HepG2 (cell line): Measurements from ENCODE around the gene COQ6. TPM values are rescaled to one million over a fixed set of nuclear protein-coding genes. Genes with fewer than 3 reads are reported as not detected.

Experiments
- ATF4 ChIP-seq, 2 experiments: fragments of 450-650 bp in 1 of 2; sonication (generic) in 1 of 2; formaldehyde crosslinking; IDR thresholded peaks; 2 replicates each; pipeline versions ENCODE4 v1.5.0 to v1.8.0; 2020 to 2022; ENCODE audit warnings: mild to moderate bottlenecking in 1 of 2, missing genetic modification reagents in 1 of 2
- HMGA1 ChIP-seq: sonication (generic); formaldehyde crosslinking; conservative IDR thresholded peaks from 2 replicates; pipeline ENCODE4 v1.4.0; 2020; ENCODE audit warnings: missing genetic modification reagents
- HNRNPL ChIP-seq: fragments of 200-400 bp; formaldehyde crosslinking; IDR thresholded peaks from 2 replicates; pipeline ENCODE4 v1.6.1; 2017; ENCODE audit warnings: mild to moderate bottlenecking, low read depth, low read length
- MLLT10 ChIP-seq: sonication (generic); formaldehyde crosslinking; IDR thresholded peaks from 2 replicates; pipeline ENCODE4 v1.4.0; 2020; ENCODE audit warnings: missing genetic modification reagents
- MTA1 ChIP-seq: sonication (generic); formaldehyde crosslinking; IDR thresholded peaks from 2 replicates; pipeline ENCODE4 v1.4.0; 2020; ENCODE audit warnings: missing genetic modification reagents, mild to moderate bottlenecking, borderline replicate concordance
- SAP130 ChIP-seq: IDR thresholded peaks from 2 replicates; pipeline ENCODE4 v1.6.1; 2016; ENCODE audit warnings: low read depth
- STAT5B ChIP-seq: sonication (generic); formaldehyde crosslinking; IDR thresholded peaks from 2 replicates; pipeline ENCODE4 v1.4.0; 2020; ENCODE audit warnings: missing genetic modification reagents
- TRAFD1 ChIP-seq: sonication (generic); formaldehyde crosslinking; IDR thresholded peaks from 2 replicates; pipeline ENCODE4 v1.5.1; 2020; ENCODE audit warnings: missing genetic modification reagents, mild to moderate bottlenecking, borderline replicate concordance
- UBTF ChIP-seq: sonication (generic); formaldehyde crosslinking; IDR thresholded peaks from 2 replicates; pipeline ENCODE4 v1.4.0; 2020; ENCODE audit warnings: mild to moderate bottlenecking, missing genetic modification reagents
- ZFAT ChIP-seq: sonication (generic); formaldehyde crosslinking; conservative IDR thresholded peaks from 2 replicates; pipeline ENCODE4 v1.8.1; 2023; ENCODE audit warnings: missing genetic modification reagents, inconsistent platforms
- ZNF232 ChIP-seq: sonication (generic); formaldehyde crosslinking; IDR thresholded peaks from 2 replicates; pipeline ENCODE4 v1.4.0; 2020; ENCODE audit warnings: missing genetic modification reagents, borderline replicate concordance
- ZNF468 ChIP-seq: sonication (generic); formaldehyde crosslinking; IDR thresholded peaks from 2 replicates; pipeline ENCODE4 v1.8.0; 2022; ENCODE audit warnings: mild to moderate bottlenecking, moderate library complexity, missing genetic modification reagents
- ZNF614 ChIP-seq: IDR thresholded peaks from 2 replicates; pipeline ENCODE4 v1.6.1; 2018; ENCODE audit warnings: missing biosample characterization, missing genetic modification reagents, inconsistent platforms, borderline replicate concordance
- polyA plus RNA-seq, 8 experiments: library from polyadenylated mRNA; depleted of rRNA in 3 of 8; stranded (reverse) in 7 of 8; unstranded in 1 of 8; fragments of >200 nt; fragmentation: Illumina TruSeq in 4 of 8; extraction: Trizol in 4 of 8; gene quantifications; 2 replicates each; pipeline versions ENCODE4 v1.2.1 to v1.2.3, GENCODE V29; 2011 to 2016; ENCODE audit warnings: low read depth in 4 of 8, missing spikeins in 1 of 8, mixed read lengths in 1 of 8; ENCODE audit not compliant: insufficient read depth in 1 of 8
- total RNA-seq, 5 experiments: library from RNA; depleted of rRNA; stranded (reverse); fragments of >200 nt; fragmentation: Illumina TruSeq; extraction: Trizol; gene quantifications; 2 replicates each; pipeline ENCODE4 v1.2.3, GENCODE V29; 2016; ENCODE audit warnings: low read depth in 1 of 5
- TF ChIP-seq, protein P1 (sequence below): sonication (generic); formaldehyde crosslinking; conservative IDR thresholded peaks from 2 replicates; pipeline ENCODE4 v1.8.0; 2022; ENCODE audit warnings: missing genetic modification reagents
- TF ChIP-seq, protein P2 (sequence below): IDR thresholded peaks from 2 replicates; pipeline ENCODE4 v1.6.1; 2016
- TF ChIP-seq, protein P3 (sequence below): sonication (generic); formaldehyde crosslinking; IDR thresholded peaks from 2 replicates; pipeline ENCODE4 v1.4.0; 2020; ENCODE audit warnings: missing genetic modification reagents, mild to moderate bottlenecking, borderline replicate concordance

The COQ6 gene
- total and polyA plus RNA-seq, 2 of the 13 experiments (the other 11 are each of a cell fraction or from before 2014, with no cell fraction given), result 18.9 to 34.7 TPM

DNA sequence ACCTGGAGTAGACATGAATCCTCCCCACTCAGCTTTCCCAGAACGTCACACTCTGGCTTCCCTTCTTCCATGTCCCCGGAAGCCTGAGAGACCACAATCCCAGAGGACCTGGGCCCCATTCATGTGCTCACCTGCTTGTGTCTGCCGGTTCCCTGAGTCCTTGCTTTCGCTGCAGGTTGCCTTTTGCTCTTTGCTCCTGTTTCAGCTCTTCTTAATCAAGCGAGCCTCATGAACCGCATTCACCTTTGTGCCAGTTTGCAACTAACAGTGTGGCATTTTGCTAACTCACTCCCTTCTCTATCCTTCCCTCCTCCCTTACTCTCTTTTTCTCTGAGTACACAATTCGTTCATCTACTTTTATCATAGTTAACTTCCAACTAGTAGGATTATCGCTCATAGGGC lies 45.9 kb downstream of the COQ6 start (continued):
- peak; percentile 67 for TF ChIP-seq SAP130
- no peak for TF ChIP-seq ATF4 (CRISPR knock-in tag; IDR thresholded peaks at IDR 0.05)
- TF ChIP-seq TRAFD1, result no peak
- TF ChIP-seq ZNF614 (CRISPR knock-in tag), result no peak
- peak; percentile 50 for TF ChIP-seq UBTF (CRISPR knock-in tag)
- TF ChIP-seq, protein P1, sequence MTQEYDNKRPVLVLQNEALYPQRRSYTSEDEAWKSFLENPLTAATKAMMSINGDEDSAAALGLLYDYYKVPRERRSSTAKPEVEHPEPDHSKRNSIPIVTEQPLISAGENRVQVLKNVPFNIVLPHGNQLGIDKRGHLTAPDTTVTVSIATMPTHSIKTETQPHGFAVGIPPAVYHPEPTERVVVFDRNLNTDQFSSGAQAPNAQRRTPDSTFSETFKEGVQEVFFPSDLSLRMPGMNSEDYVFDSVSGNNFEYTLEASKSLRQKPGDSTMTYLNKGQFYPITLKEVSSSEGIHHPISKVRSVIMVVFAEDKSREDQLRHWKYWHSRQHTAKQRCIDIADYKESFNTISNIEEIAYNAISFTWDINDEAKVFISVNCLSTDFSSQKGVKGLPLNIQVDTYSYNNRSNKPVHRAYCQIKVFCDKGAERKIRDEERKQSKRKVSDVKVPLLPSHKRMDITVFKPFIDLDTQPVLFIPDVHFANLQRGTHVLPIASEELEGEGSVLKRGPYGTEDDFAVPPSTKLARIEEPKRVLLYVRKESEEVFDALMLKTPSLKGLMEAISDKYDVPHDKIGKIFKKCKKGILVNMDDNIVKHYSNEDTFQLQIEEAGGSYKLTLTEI, result no peak
- no peak for TF ChIP-seq STAT5B (CRISPR knock-in tag)
- TF ChIP-seq ZNF468 (CRISPR knock-in tag), result no peak
- peak; percentile 97 for TF ChIP-seq ZNF232 (CRISPR knock-in tag)
- no peak for TF ChIP-seq MLLT10 (CRISPR knock-in tag)
- no peak for TF ChIP-seq HNRNPL
- TF ChIP-seq MTA1, result no peak
- TF ChIP-seq, protein P2, sequence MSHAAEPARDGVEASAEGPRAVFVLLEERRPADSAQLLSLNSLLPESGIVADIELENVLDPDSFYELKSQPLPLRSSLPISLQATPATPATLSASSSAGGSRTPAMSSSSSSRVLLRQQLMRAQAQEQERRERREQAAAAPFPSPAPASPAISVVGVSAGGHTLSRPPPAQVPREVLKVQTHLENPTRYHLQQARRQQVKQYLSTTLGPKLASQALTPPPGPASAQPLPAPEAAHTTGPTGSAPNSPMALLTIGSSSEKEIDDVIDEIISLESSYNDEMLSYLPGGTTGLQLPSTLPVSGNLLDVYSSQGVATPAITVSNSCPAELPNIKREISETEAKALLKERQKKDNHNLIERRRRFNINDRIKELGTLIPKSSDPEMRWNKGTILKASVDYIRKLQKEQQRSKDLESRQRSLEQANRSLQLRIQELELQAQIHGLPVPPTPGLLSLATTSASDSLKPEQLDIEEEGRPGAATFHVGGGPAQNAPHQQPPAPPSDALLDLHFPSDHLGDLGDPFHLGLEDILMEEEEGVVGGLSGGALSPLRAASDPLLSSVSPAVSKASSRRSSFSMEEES, result no peak; the same call in 1 of the 2 replicates
- TF ChIP-seq, protein P3, sequence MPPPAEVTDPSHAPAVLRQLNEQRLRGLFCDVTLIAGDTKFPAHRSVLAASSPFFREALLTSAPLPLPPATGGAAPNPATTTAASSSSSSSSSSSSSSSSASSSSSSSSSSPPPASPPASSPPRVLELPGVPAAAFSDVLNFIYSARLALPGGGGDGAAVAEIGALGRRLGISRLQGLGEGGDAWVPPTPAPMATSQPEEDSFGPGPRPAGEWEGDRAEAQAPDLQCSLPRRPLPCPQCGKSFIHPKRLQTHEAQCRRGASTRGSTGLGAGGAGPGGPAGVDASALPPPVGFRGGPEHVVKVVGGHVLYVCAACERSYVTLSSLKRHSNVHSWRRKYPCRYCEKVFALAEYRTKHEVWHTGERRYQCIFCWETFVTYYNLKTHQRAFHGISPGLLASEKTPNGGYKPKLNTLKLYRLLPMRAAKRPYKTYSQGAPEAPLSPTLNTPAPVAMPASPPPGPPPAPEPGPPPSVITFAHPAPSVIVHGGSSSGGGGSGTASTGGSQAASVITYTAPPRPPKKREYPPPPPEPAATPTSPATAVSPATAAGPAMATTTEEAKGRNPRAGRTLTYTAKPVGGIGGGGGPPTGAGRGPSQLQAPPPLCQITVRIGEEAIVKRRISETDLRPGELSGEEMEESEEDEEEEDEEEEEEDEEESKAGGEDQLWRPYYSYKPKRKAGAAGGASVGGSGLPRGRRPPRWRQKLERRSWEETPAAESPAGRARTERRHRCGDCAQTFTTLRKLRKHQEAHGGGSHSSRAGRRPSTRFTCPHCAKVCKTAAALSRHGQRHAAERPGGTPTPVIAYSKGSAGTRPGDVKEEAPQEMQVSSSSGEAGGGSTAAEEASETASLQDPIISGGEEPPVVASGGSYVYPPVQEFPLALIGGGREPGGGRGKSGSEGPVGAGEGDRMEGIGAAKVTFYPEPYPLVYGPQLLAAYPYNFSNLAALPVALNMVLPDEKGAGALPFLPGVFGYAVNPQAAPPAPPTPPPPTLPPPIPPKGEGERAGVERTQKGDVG (CRISPR knock-in tag), result no peak
- no peak for TF ChIP-seq ZFAT (CRISPR knock-in tag)
- no peak for TF ChIP-seq HMGA1 (CRISPR knock-in tag)
